Measurements from ENCODE around the gene PRKCA. TPM values are rescaled to one million over a fixed set of nuclear protein-coding genes. Genes with fewer than 3 reads are reported as not detected.
A peak's percentile ranks its signal among the peaks of the same experiment; 100 is the strongest.

Gene PRKCA
- total and polyA plus RNA-seq, 2 of the 13 experiments (the other 11 are each of a cell fraction or from before 2014, with no cell fraction given): 18.5 to 21.5 TPM

DNA sequence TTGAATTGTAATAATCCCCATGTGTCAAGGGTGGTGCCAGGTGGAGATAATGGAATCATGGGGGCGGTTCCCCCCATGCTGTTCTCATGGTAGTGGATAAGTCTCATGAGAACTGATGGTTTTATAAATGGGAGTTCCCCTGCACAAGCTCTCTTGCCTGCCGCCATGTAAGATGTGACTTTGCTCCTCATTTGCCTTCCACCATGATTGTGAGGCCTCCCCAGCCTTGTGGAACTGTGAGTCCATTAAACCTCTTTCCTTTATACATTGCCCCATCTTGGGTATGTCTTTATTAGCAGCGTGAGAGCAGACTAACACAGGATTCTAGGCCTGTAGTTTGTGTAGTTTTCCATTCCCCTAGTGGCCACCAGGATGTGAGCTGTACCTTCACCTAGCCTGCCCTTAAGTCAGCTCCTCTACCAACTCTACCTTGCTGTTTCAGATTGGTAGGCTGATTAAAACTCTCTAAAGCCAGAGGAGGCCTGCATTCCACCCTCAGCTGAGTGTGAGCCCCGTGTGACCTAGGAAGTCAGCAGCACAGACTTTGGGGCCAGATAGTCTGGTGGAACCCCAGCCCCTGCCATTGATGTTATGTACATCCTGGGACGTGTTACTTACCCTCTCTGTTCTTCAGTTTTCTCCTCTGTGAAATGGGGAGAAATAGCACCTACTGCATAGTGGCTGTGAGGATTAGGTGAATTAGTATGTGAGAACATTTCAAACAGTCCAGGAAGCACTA, 280.1 kb downstream of the PRKCA start (continued):
- TF ChIP-seq AHDC1 (CRISPR knock-in tag; IDR thresholded peaks at IDR 0.05; ENCODE audit: borderline replicate concordance): no peak
- TF ChIP-seq ZBTB42 (CRISPR knock-in tag; IDR thresholded peaks at IDR 0.05): no peak
- TF ChIP-seq JARID2 (CRISPR knock-in tag; IDR thresholded peaks at IDR 0.05; ENCODE audit: insufficient replicate concordance): no peak
- TF ChIP-seq DBP (CRISPR knock-in tag; IDR thresholded peaks at IDR 0.05; ENCODE audit: not compliant biosample characterization): no peak
- TF ChIP-seq SOX6 (IDR thresholded peaks at IDR 0.05): no peak
- peak; percentile 32; the same call in 1 of the 2 replicates for TF ChIP-seq SOX6 (CRISPR knock-in tag; IDR thresholded peaks at IDR 0.05)
- no peak for TF ChIP-seq NR2F6 (IDR thresholded peaks at IDR 0.05)
- no peak for TF ChIP-seq NR2F6 (CRISPR knock-in tag; IDR thresholded peaks at IDR 0.05)
- TF ChIP-seq KAT2B (IDR thresholded peaks at IDR 0.05; ENCODE audit: borderline replicate concordance, low read depth, low read length): no peak
- TF ChIP-seq ZBED4 (CRISPR knock-in tag; IDR thresholded peaks at IDR 0.05; ENCODE audit: borderline replicate concordance): no peak
- no peak for TF ChIP-seq PITX1 (CRISPR knock-in tag; IDR thresholded peaks at IDR 0.05)
- TF ChIP-seq ZNF354B (CRISPR knock-in tag; IDR thresholded peaks at IDR 0.05): no peak
- peak; percentile 35; the same call in 1 of the 2 replicates for TF ChIP-seq RCOR2 (CRISPR knock-in tag; IDR thresholded peaks at IDR 0.05)
- TF ChIP-seq UBTF (CRISPR knock-in tag; IDR thresholded peaks at IDR 0.05): no peak
- TF ChIP-seq ZC3H13 (CRISPR knock-in tag; IDR thresholded peaks at IDR 0.05): no peak
- no peak for TF ChIP-seq ZNF17 (CRISPR knock-in tag; IDR thresholded peaks at IDR 0.05)
- TF ChIP-seq BORCS8-MEF2B (CRISPR knock-in tag; IDR thresholded peaks at IDR 0.05): no peak
- no peak for TF ChIP-seq TBX2 (CRISPR knock-in tag; IDR thresholded peaks at IDR 0.05; ENCODE audit: borderline replicate concordance)

All from HepG2 (cell line).